Activated CD4-positive, alpha-beta T cell treated with anti-CD3 and anti-CD28 coated beads, Interleukin-2, Interleukin-4, amounts not matched to agents 100 ng/mL and 50 ng/mL, durations not matched to agents 16 hours and 8 hours (primary cell): Measurements from ENCODE around the gene CLDN20.
"Not testable (repeated sequence)": the region's sequence is repeated elsewhere in the genome, so short reads cannot be mapped to it uniquely, and the experiment has no call there.

ENCODE experiments used
- DNase-seq: peaks from one replicate; pipeline ENCODE4 v3.0.0-alpha.2; 2020; ENCODE audit warnings: low spot score

The CLDN20 gene

GRCh38 chr6:155263373-155264063, at the start of gene CLDN20:
TSS of gene CLDN20 (plus strand) at chr6:155264013. CDS start at chr6:155275720, 11,707 bp downstream.
- DNase-seq = no peak

- no peak for DNase-seq
Observed at GRCh38 chr6:155215906-155216305, 47.9 kb upstream of the CLDN20 start.

GRCh38 chr6:155216312-155217046, 47.3 kb upstream of the CLDN20 start:
- no peak for DNase-seq

- not testable (repeated sequence) for DNase-seq
Observed at GRCh38 chr6:155218711-155219110, 45.1 kb upstream of the CLDN20 start.

GRCh38 chr6:155219299-155219698, 44.5 kb upstream of the CLDN20 start:
- DNase-seq = no peak

GRCh38 chr6:155219858-155220301, 43.9 kb upstream of the CLDN20 start:
- DNase-seq = no peak

- no peak for DNase-seq
Observed at GRCh38 chr6:155221086-155221485, 42.7 kb upstream of the CLDN20 start.

GRCh38 chr6:155222506-155222905, 41.3 kb upstream of the CLDN20 start:
- no peak for DNase-seq

GRCh38 chr6:155223646-155224451, 40.0 kb upstream of the CLDN20 start:
- peak; percentile 93 for DNase-seq

- peak; percentile 19 for DNase-seq
Observed at GRCh38 chr6:155224618-155225017, 39.2 kb upstream of the CLDN20 start.

- DNase-seq = no peak
Observed at GRCh38 chr6:155227046-155227445, 36.8 kb upstream of the CLDN20 start.

GRCh38 chr6:155228546-155229166, 35.2 kb upstream of the CLDN20 start:
- no peak for DNase-seq

- not testable (repeated sequence) for DNase-seq
Observed at GRCh38 chr6:155230975-155231374, 32.8 kb upstream of the CLDN20 start.

GRCh38 chr6:155232848-155233247, 31.0 kb upstream of the CLDN20 start:
- DNase-seq = no peak

- no peak for DNase-seq
Observed at GRCh38 chr6:155234167-155234566, 29.6 kb upstream of the CLDN20 start.

GRCh38 chr6:155234687-155235086, 29.1 kb upstream of the CLDN20 start:
- DNase-seq = no peak

GRCh38 chr6:155235087-155235486, 28.7 kb upstream of the CLDN20 start:
- DNase-seq = no peak

GRCh38 chr6:155237613-155238012, 26.2 kb upstream of the CLDN20 start:
- DNase-seq = no peak

GRCh38 chr6:155240905-155241600, 22.8 kb upstream of the CLDN20 start:
- no peak for DNase-seq

GRCh38 chr6:155241966-155242365, 21.8 kb upstream of the CLDN20 start:
- no peak for DNase-seq

- DNase-seq = no peak
Observed at GRCh38 chr6:155244434-155244833, 19.4 kb upstream of the CLDN20 start.

- no peak for DNase-seq
Observed at GRCh38 chr6:155245193-155245592, 18.6 kb upstream of the CLDN20 start.
